GM12878 (cell line): ENCODE measurements around the gene MFNG. TPM values are rescaled to one million over a fixed set of nuclear protein-coding genes. Genes with fewer than 3 reads are reported as not detected.

Experiments used
- BCL11A ChIP-seq: IDR thresholded peaks from 2 replicates; pipeline ENCODE4 v1.6.1; 2011; ENCODE audit warnings: low read depth, low read length
- E4F1 ChIP-seq: fragments of 450-650 bp; IDR thresholded peaks from 2 replicates; pipeline ENCODE4 v1.6.1; 2018; ENCODE audit warnings: borderline replicate concordance, mild to moderate bottlenecking; ENCODE audit not compliant: partially characterized antibody
- MEF2A ChIP-seq: IDR thresholded peaks from 2 replicates; pipeline ENCODE4 v1.6.1; 2011; ENCODE audit warnings: low read depth, mild to moderate bottlenecking, low read length, moderate library complexity; ENCODE audit not compliant: insufficient read depth
- MTA3 ChIP-seq: IDR thresholded peaks from 2 replicates; pipeline ENCODE4 v1.6.1; 2012; ENCODE audit warnings: low read length, inconsistent platforms, borderline replicate concordance
- MYB ChIP-seq: fragments of 150-350 bp; IDR thresholded peaks from 2 replicates; pipeline ENCODE4 v1.6.1; 2014; ENCODE audit warnings: mild to moderate bottlenecking, low read depth, low read length, borderline replicate concordance
- NR2C2 ChIP-seq: IDR thresholded peaks from 2 replicates; pipeline ENCODE4 v1.6.1; 2011; ENCODE audit warnings: borderline replicate concordance, low read depth; ENCODE audit not compliant: control insufficient read depth, insufficient read length
- PAX8 ChIP-seq: fragments of 450-650 bp; IDR thresholded peaks from 2 replicates; pipeline ENCODE4 v1.6.1; 2017; ENCODE audit warnings: mild to moderate bottlenecking, moderate library complexity
- RELA ChIP-seq: fragments of 450-650 bp; IDR thresholded peaks from 2 replicates; pipeline ENCODE4 v1.8.0; 2014; ENCODE audit warnings: borderline replicate concordance; ENCODE audit not compliant: partially characterized antibody
- SIN3A ChIP-seq: IDR thresholded peaks from 2 replicates; pipeline ENCODE4 v1.6.1; 2012; ENCODE audit warnings: low read depth, low read length, improper control_type of control experiment
- SRF ChIP-seq, 2 experiments: IDR thresholded peaks; 2 replicates each; pipeline ENCODE4 v1.6.1; 2011; ENCODE audit warnings: low read depth in 2 of 2, low read length in 2 of 2, mild to moderate bottlenecking in 1 of 2, moderate library complexity in 1 of 2
- SUPT20H ChIP-seq: IDR thresholded peaks from 2 replicates; pipeline ENCODE4 v1.6.1; 2011; ENCODE audit warnings: low read depth, mild to moderate bottlenecking, low read length, moderate library complexity, borderline replicate concordance; ENCODE audit not compliant: control insufficient read depth
- USF2 ChIP-seq: IDR thresholded peaks from 2 replicates; pipeline ENCODE4 v1.6.1; 2011; ENCODE audit warnings: low read depth, low read length, improper control_type of control experiment, borderline replicate concordance
- polyA plus RNA-seq, 11 experiments: library from polyadenylated mRNA; depleted of rRNA in 4 of 11; unstranded in 6 of 11; stranded (reverse) in 5 of 11; fragments of >200 nt; fragmentation: Nextera tagmentation in 4 of 11; fragmentation: Illumina TruSeq in 1 of 11; extraction: Ambion mirVana in 4 of 11; extraction: Trizol in 1 of 11; gene quantifications; 1 replicate in 1 of 11; 2 replicates in 10 of 11; pipeline versions ENCODE4 v1.2.1 to v1.2.3, GENCODE V29; 2011 to 2016; ENCODE audit warnings: inconsistent platforms in 2 of 11, missing spikeins in 2 of 11, low read depth in 1 of 11
- total RNA-seq, 4 experiments: library from RNA; depleted of rRNA in 3 of 4; stranded (reverse); fragments of >200 nt in 3 of 4; fragmentation: Illumina TruSeq in 1 of 4; extraction: Trizol in 1 of 4; gene quantifications; 2 replicates each; pipeline versions ENCODE4 v1.2.1 to v1.2.3, GENCODE V29; 2013 to 2021

The MFNG gene
- total and polyA plus RNA-seq, 10 of the 15 experiments (the other 5 are each of a cell fraction or from before 2014, with no cell fraction given) = 11.5 to 117 (median 68.5) TPM

GRCh38 chr22:37423283-37423682, 62.9 kb downstream of the MFNG start (continued):
- TF ChIP-seq E4F1 (no peak), MEF2A (no peak), RELA (no peak), USF2 (no peak), MYB (no peak), BCL11A (no peak), MTA3 (no peak), PAX8 (no peak), SRF (IDR thresholded peaks at IDR 0.05; ENCODE audit: low read depth in 2 of 2, low read length in 2 of 2) (no peak), SIN3A (no peak), NR2C2 (no peak), SUPT20H (no peak)
